Pancreas (tissue), 10 donors: ENCODE measurements around the gene LFNG. TPM values are rescaled to one million over a fixed set of nuclear protein-coding genes. Genes with fewer than 3 reads are reported as not detected.

Source experiments
- ATAC-seq, 4 donors: fragments of 200-7000 bp; cut with Tn5 transposase; one replicate each; pipeline versions ENCODE4 v1.8.0 to v1.9.1; 2020; ENCODE audit warnings: mild to moderate bottlenecking in 4 of 4, moderate library complexity in 4 of 4
- DNase-seq, 6 donors: peaks; one replicate each; pipeline ENCODE4 v3.0.0-alpha.2; 2020
- FAIRE-seq: peaks from 2 replicates; lab custom pipeline; 2012; peaks lifted over from hg19 to GRCh38; lab: Jason Lieb, UNC
- H3K27ac ChIP-seq, 4 donors: fragments of 200-600 bp; sonication (generic); 1 replicate in 3 of 4; 2 replicates in 1 of 4; pipeline versions ENCODE4 v1.5.0 to v1.8.0; 2020
- H3K27me3 ChIP-seq, 4 donors: fragments of 200-600 bp; one replicate each; pipeline ENCODE4 v1.8.0; 2021
- H3K36me3 ChIP-seq, 3 donors: fragments of 200-600 bp; sonication (generic) in 1 of 3; one replicate each; pipeline versions ENCODE4 v1.5.0 to v1.8.0; 2020 to 2021
- H3K4me1 ChIP-seq, 3 donors: fragments of 200-600 bp; one replicate each; pipeline ENCODE4 v1.8.0; 2021
- H3K4me3 ChIP-seq, 4 donors: fragments of 200-600 bp; sonication (generic) in 2 of 4; one replicate each; pipeline versions ENCODE4 v1.5.0 to v1.8.0; 2020 to 2021
- H3K9me3 ChIP-seq, 4 donors: fragments of 200-600 bp; one replicate each; pipeline ENCODE4 v1.8.0; 2021
- WGBS, 2 donors: extraction: QIAGEN DNeasy Blood & Tissue Kit; methylation state at CpG; one replicate each; pipeline ENCODE4 v1.1.7; 2013; 5-methylcytosine and 5-hydroxymethylcytosine counted together
- intact Hi-C, 3 donors: fragments of 100-400 bp; cut with DNase I; formaldehyde crosslinking; loops; one replicate each; pipeline versions ENCODE4 v1.11.1 to v1.14.2; 2022
- polyA plus RNA-seq, 2 donors: library from polyadenylated mRNA; stranded (reverse); fragments of 200-250 nt; gene quantifications; one replicate each; pipeline ENCODE4 v1.2.3, GENCODE V29; 2013
- total RNA-seq, 6 donors: library from RNA; stranded (reverse); fragmentation: NEBNext Ultra II Directional in 4 of 6; extraction: Animal tissue kit (Norgen Biotek cat#: 25700) in 4 of 6; gene quantifications; one replicate each; pipeline versions ENCODE4 v1.2.1 to v1.2.4, GENCODE V29; 2021 to 2023
- TF ChIP-seq, protein P1 (sequence below), 4 donors: fragments of 200-600 bp; sonication (generic) in 3 of 4; IDR thresholded peaks; one replicate each; pipeline versions ENCODE4 v1.5.0 to v1.8.0; 2021; ENCODE audit warnings: antibody characterized with exemption in 4 of 4
- donor health status: healthy with polysubstance abuse.
- donor health status: DM: no; HTN: no; CAD: no; lungs with moderate emphysema.
- donor health status: DM: no; HTN: no; CAD: no.
- donor health status: control.
- donor health status: control.
- donor health status: Bipolar disorder and iron deficiency.
- donor health status: DM: yes; HTN: yes; CAD: no.
- donor health status: DM: no; HTN: no; CAD: no.
- donor health status: DM: no; HTN: no; CAD: no.
- donor health status: DM: yes; HTN: yes; CAD: no.

The LFNG gene
- total and polyA plus RNA-seq, 8 donors = 28.2 to 66.8 (median 41.1) TPM

DNA sequence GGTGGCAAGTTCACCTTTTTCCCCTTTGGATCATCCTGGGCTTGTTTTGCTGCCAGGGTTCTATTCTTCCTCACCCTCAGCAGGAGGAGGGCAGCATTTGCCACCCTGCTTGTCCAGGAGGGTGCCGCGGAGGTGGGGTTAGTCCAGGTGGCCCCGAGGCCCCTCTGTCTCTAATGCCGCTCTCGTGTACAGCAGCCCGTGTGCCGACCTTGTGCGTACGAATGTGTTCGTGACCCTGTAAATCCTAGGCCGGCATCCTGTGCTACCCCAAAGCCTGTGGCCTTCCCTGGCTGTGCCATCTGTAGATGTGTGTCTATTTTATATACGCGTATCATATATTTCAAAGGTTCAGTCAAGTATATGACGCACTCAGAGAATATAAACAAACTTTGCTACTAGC, 49.8 kb downstream of the LFNG start:
- peaks cover 0 to 11% (median 0%) of the 10 kb centered on the region in 3 donors for H3K4me1 ChIP-seq
- peak in 2 of 6 donors; percentile 43 to 49 for DNase-seq
- WGBS, 2 donors = 95 to 97% methylated on average over 14 of the region's 14 CpGs
- no peak for ATAC-seq
- H3K4me3 ChIP-seq = no peak overlapping the region
- TF ChIP-seq, protein P1, sequence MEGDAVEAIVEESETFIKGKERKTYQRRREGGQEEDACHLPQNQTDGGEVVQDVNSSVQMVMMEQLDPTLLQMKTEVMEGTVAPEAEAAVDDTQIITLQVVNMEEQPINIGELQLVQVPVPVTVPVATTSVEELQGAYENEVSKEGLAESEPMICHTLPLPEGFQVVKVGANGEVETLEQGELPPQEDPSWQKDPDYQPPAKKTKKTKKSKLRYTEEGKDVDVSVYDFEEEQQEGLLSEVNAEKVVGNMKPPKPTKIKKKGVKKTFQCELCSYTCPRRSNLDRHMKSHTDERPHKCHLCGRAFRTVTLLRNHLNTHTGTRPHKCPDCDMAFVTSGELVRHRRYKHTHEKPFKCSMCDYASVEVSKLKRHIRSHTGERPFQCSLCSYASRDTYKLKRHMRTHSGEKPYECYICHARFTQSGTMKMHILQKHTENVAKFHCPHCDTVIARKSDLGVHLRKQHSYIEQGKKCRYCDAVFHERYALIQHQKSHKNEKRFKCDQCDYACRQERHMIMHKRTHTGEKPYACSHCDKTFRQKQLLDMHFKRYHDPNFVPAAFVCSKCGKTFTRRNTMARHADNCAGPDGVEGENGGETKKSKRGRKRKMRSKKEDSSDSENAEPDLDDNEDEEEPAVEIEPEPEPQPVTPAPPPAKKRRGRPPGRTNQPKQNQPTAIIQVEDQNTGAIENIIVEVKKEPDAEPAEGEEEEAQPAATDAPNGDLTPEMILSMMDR (IDR thresholded peaks at IDR 0.05) = no peak
- no peaks in the 10 kb centered on the region for H3K27me3 ChIP-seq
- H3K27ac ChIP-seq = no peak overlapping the region
- H3K9me3 ChIP-seq = no peaks in the 10 kb centered on the region
- FAIRE-seq = no peak
- peaks cover 0 to 4% (median 0%) of the 10 kb centered on the region in 3 donors for H3K36me3 ChIP-seq
- intact Hi-C loops = no loop called here

DNA sequence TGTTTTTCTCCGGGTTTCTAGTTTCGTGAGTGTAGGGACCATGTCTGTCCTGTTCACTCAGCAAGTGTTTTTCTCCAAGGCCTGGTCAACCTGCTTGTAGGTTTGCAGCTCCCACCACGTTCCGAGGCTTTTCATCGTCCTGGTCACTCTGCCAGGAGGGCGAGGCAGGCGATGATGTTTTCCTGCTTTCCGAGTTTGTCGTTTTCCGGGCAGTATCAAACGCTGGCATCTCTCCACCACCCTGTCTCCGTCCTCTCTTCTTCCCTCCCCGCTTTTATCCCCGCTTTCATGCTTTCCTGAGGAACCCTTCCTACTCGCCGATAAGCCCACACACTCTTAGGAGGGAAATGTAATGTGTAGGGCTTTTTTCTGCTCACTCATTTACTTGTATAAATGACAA, 50.4 kb downstream of the LFNG start:
- Histone ChIP-seq H3K36me3 (peaks cover 0 to 4% (median 0%) of the 10 kb centered on the region in 3 donors), H3K27ac (no peak overlapping the region), H3K9me3 (no peaks in the 10 kb centered on the region), H3K27me3 (no peaks in the 10 kb centered on the region), H3K4me3 (no peak overlapping the region), H3K4me1 (peaks cover 0 to 11% (median 0%) of the 10 kb centered on the region in 3 donors)
- DNase-seq (peak in 2 of 6 donors; percentile 5 to 21), FAIRE-seq (no peak), ATAC-seq (no peak)
- TF ChIP-seq, protein P1 (IDR thresholded peaks at IDR 0.05) = no peak
- WGBS, 2 donors = 80 to 85% methylated on average over 16 of the region's 16 CpGs
- intact Hi-C loops = no loop called here

DNA sequence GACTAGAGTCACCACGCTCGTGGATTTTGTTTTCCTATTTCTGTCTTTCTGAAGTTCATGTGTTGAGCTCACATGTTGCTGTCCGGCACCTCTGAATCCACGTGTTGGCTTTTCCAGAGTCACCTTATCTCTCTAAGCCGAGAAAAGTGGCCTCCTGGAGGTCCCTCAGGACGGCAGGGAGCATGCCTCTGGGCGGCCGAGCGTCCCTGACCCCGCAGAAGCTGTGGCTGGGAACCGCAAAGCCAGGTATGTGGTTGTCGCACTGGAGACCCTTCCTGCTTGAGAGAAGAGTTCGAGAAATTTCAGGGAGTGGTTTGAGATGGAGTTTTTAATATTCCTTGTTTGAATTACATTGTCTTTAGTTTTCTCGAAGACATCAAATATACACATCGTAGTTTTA, 51.8 kb downstream of the LFNG start:
- peak overlapping the region in 2 of 4 donors; percentile 53 to 73 for H3K27ac ChIP-seq
- H3K4me3 ChIP-seq = no peak overlapping the region
- no peaks in the 10 kb centered on the region for H3K9me3 ChIP-seq
- FAIRE-seq (no peak), DNase-seq (peak in 1 of 6 donors; percentile 18), ATAC-seq (peak in 2 of 4 donors; percentile 13 to 23)
- peaks cover 0 to 4% (median 0%) of the 10 kb centered on the region in 3 donors for H3K36me3 ChIP-seq
- no peaks in the 10 kb centered on the region for H3K27me3 ChIP-seq
- H3K4me1 ChIP-seq = peaks cover 0 to 11% (median 0%) of the 10 kb centered on the region in 3 donors
- WGBS, 2 donors = 67 to 69% methylated on average over 15 of the region's 15 CpGs
- intact Hi-C loops = no loop called here
- TF ChIP-seq, protein P1 (IDR thresholded peaks at IDR 0.05) = no peak

DNA sequence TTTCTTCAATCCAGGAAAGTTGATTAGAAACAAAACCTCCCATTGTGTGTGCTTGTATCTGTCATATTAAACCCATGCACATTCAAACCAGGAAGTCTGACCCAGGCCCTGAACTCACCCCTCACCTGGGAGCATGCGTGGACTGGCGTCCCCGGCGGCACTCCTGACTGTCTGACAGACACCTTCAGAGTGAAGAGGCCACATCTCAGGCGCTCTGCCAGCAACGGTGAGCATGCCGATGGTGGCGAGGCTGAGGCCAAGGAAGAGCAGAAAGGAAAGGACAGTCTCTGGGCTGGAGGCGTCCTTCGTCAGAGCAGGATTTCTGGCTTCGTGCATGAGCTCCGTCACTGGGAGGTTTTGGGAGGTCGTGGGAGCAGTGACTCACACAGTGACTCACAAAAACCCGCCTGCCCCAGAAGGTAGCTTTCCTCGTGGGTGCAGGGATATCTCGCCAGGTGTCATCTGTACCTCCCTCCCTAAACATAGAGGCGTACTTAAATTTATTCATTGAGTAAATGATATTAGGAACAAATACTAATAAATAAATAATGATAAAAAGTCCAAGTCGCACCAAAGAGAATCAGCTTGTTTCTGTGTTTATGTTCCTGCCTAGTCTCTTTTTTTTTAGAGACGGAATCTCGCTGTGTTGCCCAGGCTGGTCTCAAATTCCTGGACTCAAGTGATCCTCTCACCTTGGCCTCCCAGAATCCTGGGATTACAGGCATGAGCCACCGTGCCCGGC, 52.7 kb downstream of the LFNG start:
- Histone ChIP-seq H3K4me1 (peaks cover 0 to 11% (median 0%) of the 10 kb centered on the region in 3 donors), H3K4me3 (peak overlapping the region in 1 of 4 donors; percentile 2), H3K27me3 (no peaks in the 10 kb centered on the region), H3K36me3 (peaks cover 0 to 4% (median 0%) of the 10 kb centered on the region in 3 donors), H3K27ac (peak overlapping the region in 2 of 4 donors; percentile 53 to 73), H3K9me3 (no peaks in the 10 kb centered on the region)
- peak in 4 of 6 donors; percentile 39 to 72 (median 56) for DNase-seq
- FAIRE-seq = no peak
- ATAC-seq = peak; percentile 47 to 85 (median 83)
- 56 to 62% methylated on average over 22 of the region's 22 CpGs for WGBS, 2 donors
- intact Hi-C loops = no loop called here
- TF ChIP-seq, protein P1 (IDR thresholded peaks at IDR 0.05) = no peak

DNA sequence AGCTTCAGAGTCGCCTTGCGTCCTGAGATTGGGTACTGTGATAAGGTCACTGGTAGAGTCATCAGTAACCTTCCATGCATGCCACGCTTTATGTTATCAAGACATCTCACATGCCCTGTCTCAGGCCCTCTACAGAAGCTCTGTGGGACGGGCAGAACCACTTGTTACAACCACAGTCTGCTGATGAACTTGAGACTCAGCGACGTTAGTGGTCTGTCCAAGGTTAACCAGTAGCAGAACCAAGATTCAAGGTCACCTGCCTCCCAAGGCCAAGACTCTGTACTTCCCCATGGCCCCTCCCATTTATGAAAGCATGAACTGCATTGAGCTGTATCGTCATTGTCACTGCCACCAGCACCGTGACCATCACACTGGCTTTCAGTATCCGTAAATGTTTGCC, 54.2 kb downstream of the LFNG start:
- TF ChIP-seq, protein P1 (IDR thresholded peaks at IDR 0.05) = no peak
- Histone ChIP-seq H3K4me1 (peaks cover 0 to 11% (median 0%) of the 10 kb centered on the region in 3 donors), H3K27me3 (no peaks in the 10 kb centered on the region), H3K4me3 (no peak overlapping the region), H3K27ac (no peak overlapping the region), H3K9me3 (no peaks in the 10 kb centered on the region), H3K36me3 (peaks cover 0 to 4% (median 0%) of the 10 kb centered on the region in 3 donors)
- DNase-seq (no peak), ATAC-seq (no peak), FAIRE-seq (no peak)
- intact Hi-C loops = no loop called here
- 87 to 88% methylated on average over 9 of the region's 9 CpGs for WGBS, 2 donors
